MM.1S (cell line): ENCODE measurements around the gene PAPPA.

Source experiments
- DNase-seq: peaks from one replicate; pipeline ENCODE4 v3.0.0-alpha.2; 2015
- H2AFZ ChIP-seq: fragments of 300-600 bp; sonication (generic); 2 replicates; pipeline ENCODE4 v1.6.0; 2016; ENCODE audit warnings: antibody characterized with exemption, low read length
- H3F3A ChIP-seq: fragments of 300-600 bp; sonication (generic); 2 replicates; pipeline ENCODE4 v1.6.1; 2016; ENCODE audit warnings: mild to moderate bottlenecking, antibody characterized with exemption, low read length, moderate library complexity, mixed read lengths; ENCODE audit not compliant: insufficient read depth
- H3K27ac ChIP-seq: fragments of 300-600 bp; sonication (generic); 2 replicates; pipeline ENCODE4 v1.5.1; 2016; ENCODE audit warnings: mild to moderate bottlenecking, low read length
- H3K27me3 ChIP-seq: fragments of 300-600 bp; sonication (generic); replicated peaks from 2 replicates; pipeline ENCODE4 v1.6.0; 2016; ENCODE audit warnings: low read length; ENCODE audit not compliant: insufficient read depth
- H3K36me3 ChIP-seq: fragments of 300-600 bp; sonication (generic); replicated peaks from 2 replicates; pipeline ENCODE4 v1.6.1; 2016; ENCODE audit warnings: mild to moderate bottlenecking, low read length, mixed read lengths; ENCODE audit not compliant: insufficient read depth
- H3K4me1 ChIP-seq: fragments of 300-600 bp; sonication (generic); 2 replicates; pipeline ENCODE4 v1.6.1; 2016; ENCODE audit warnings: low read length, mixed read lengths
- H3K4me2 ChIP-seq: fragments of 300-600 bp; sonication (generic); 2 replicates; pipeline ENCODE4 v1.6.0; 2016; ENCODE audit warnings: low read depth, low read length
- H3K4me3 ChIP-seq: fragments of 300-600 bp; sonication (generic); 2 replicates; pipeline ENCODE4 v1.5.1; 2016; ENCODE audit warnings: low read length, mixed read lengths
- H3K79me2 ChIP-seq: fragments of 300-600 bp; sonication (generic); 2 replicates; pipeline ENCODE4 v1.6.1; 2016; ENCODE audit warnings: mixed run types, low read length, mixed read lengths
- H3K9ac ChIP-seq: fragments of 300-600 bp; sonication (generic); 2 replicates; pipeline ENCODE4 v1.6.1; 2016; ENCODE audit warnings: low read length, mixed read lengths
- H3K9me2 ChIP-seq: fragments of 300-600 bp; sonication (generic); replicated peaks from 2 replicates; pipeline ENCODE4 v1.6.1; 2016; ENCODE audit warnings: mild to moderate bottlenecking, low read length, mixed read lengths; ENCODE audit not compliant: insufficient read depth
- H3K9me3 ChIP-seq: fragments of 300-600 bp; sonication (generic); replicated peaks from 2 replicates; pipeline ENCODE4 v1.6.1; 2016; ENCODE audit warnings: mild to moderate bottlenecking, low read length, mixed read lengths; ENCODE audit not compliant: insufficient read depth
- H4K20me1 ChIP-seq: fragments of 300-600 bp; sonication (generic); 2 replicates; pipeline ENCODE4 v1.6.1; 2016; ENCODE audit warnings: mild to moderate bottlenecking, low read length, moderate library complexity, mixed read lengths; ENCODE audit not compliant: insufficient read depth
- CTCF ChIP-seq: fragments of 300-600 bp; sonication (generic); IDR thresholded peaks from 2 replicates; pipeline ENCODE4 v1.5.1; 2016; ENCODE audit warnings: antibody characterized with exemption, low read length, mixed read lengths
- EZH2 ChIP-seq: fragments of 300-600 bp; sonication (generic); optimal IDR thresholded peaks from 2 replicates; pipeline ENCODE3; 2017; ENCODE audit warnings: low read depth, mild to moderate bottlenecking, antibody characterized with exemption, low read length, mixed read lengths
- EZH2phosphoT487 ChIP-seq: fragments of 300-600 bp; sonication (generic); IDR thresholded peaks from 2 replicates; pipeline ENCODE4 v1.6.1; 2018; ENCODE audit warnings: antibody characterized with exemption, low read length

The PAPPA gene

GRCh38 chr9:116344416-116344815 is 190.8 kb downstream of the PAPPA start:
- H3K27me3 ChIP-seq, result no peaks in the 10 kb centered on the region
- H3K79me2 ChIP-seq, result no peaks in the 10 kb centered on the region
- H3K4me1 ChIP-seq, result no peaks in the 10 kb centered on the region
- H3K4me3 ChIP-seq, result no peak overlapping the region
- H3K9ac ChIP-seq, result no peak overlapping the region
- no peaks in the 10 kb centered on the region for H4K20me1 ChIP-seq
- no peak for TF ChIP-seq EZH2phosphoT487
- TF ChIP-seq EZH2, result no peak
- no peak for TF ChIP-seq CTCF
- no peaks in the 10 kb centered on the region for H3F3A ChIP-seq
- H3K36me3 ChIP-seq, result no peaks in the 10 kb centered on the region
- no peak overlapping the region for H2AFZ ChIP-seq
- no peaks in the 10 kb centered on the region for H3K9me2 ChIP-seq
- H3K27ac ChIP-seq, result no peak overlapping the region
- H3K4me2 ChIP-seq, result no peak overlapping the region
- H3K9me3 ChIP-seq, result no peaks in the 10 kb centered on the region
- no peak for DNase-seq

- Histone ChIP-seq H3K4me1 (no peaks in the 10 kb centered on the region), H3K9me3 (no peaks in the 10 kb centered on the region), H4K20me1 (no peaks in the 10 kb centered on the region), H3K4me2 (no peak overlapping the region), H3K36me3 (no peaks in the 10 kb centered on the region), H3K9me2 (no peaks in the 10 kb centered on the region), H3K27me3 (no peaks in the 10 kb centered on the region), H3K79me2 (no peaks in the 10 kb centered on the region), H3K27ac (no peak overlapping the region), H3K4me3 (no peak overlapping the region), H3K9ac (no peak overlapping the region), H2AFZ (no peak overlapping the region), H3F3A (no peaks in the 10 kb centered on the region)
- no peak for DNase-seq
- TF ChIP-seq CTCF (no peak), EZH2 (no peak), EZH2phosphoT487 (no peak)
Observed at GRCh38 chr9:116345393-116345792, 191.8 kb downstream of the PAPPA start.

GRCh38 chr9:116345817-116346216 is 192.2 kb downstream of the PAPPA start:
- DNase-seq, result no peak
- Histone ChIP-seq H3K4me1 (no peaks in the 10 kb centered on the region), H3K79me2 (no peaks in the 10 kb centered on the region), H3K27ac (no peak overlapping the region), H3K9me2 (no peaks in the 10 kb centered on the region), H3K4me3 (no peak overlapping the region), H3K27me3 (no peaks in the 10 kb centered on the region), H3K36me3 (no peaks in the 10 kb centered on the region), H4K20me1 (no peaks in the 10 kb centered on the region), H3K4me2 (no peak overlapping the region), H3K9me3 (no peaks in the 10 kb centered on the region), H3F3A (no peaks in the 10 kb centered on the region), H3K9ac (no peak overlapping the region), H2AFZ (no peak overlapping the region)
- TF ChIP-seq CTCF, result no peak
- TF ChIP-seq EZH2phosphoT487, result no peak
- no peak for TF ChIP-seq EZH2

- H3K4me2 ChIP-seq, result no peak overlapping the region
- H3K36me3 ChIP-seq, result no peaks in the 10 kb centered on the region
- no peaks in the 10 kb centered on the region for H3K9me2 ChIP-seq
- H3F3A ChIP-seq, result no peaks in the 10 kb centered on the region
- H3K4me3 ChIP-seq, result no peak overlapping the region
- no peak for DNase-seq
- no peaks in the 10 kb centered on the region for H3K4me1 ChIP-seq
- no peaks in the 10 kb centered on the region for H3K9me3 ChIP-seq
- H3K9ac ChIP-seq, result no peak overlapping the region
- no peak for TF ChIP-seq EZH2phosphoT487
- TF ChIP-seq CTCF, result no peak
- TF ChIP-seq EZH2, result no peak
- H2AFZ ChIP-seq, result no peak overlapping the region
- H4K20me1 ChIP-seq, result no peaks in the 10 kb centered on the region
- no peak overlapping the region for H3K27ac ChIP-seq
- no peaks in the 10 kb centered on the region for H3K79me2 ChIP-seq
- no peaks in the 10 kb centered on the region for H3K27me3 ChIP-seq
Observed at GRCh38 chr9:116349684-116350083, 196.1 kb downstream of the PAPPA start.
